K562 (cell line): ENCODE measurements around the gene IDH2. TPM values are rescaled to one million over a fixed set of nuclear protein-coding genes. Genes with fewer than 3 reads are reported as not detected.

Experiments used
- ATAC-seq: fragments of 200-7000 bp; cut with Tn5 transposase; 3 replicates; pipeline ENCODE4 v1.9.1; 2020; ENCODE audit warnings: moderate library complexity
- BruUV-seq: library from RNA; stranded (reverse); fragments of 400-500 nt; replicated peaks from 2 replicates; lab custom pipeline; 2021; lab: Mats Ljungman, UMichigan
- CTCF ChIA-PET: fragments of 300-600 bp; formaldehyde crosslinking; extraction: SDS; loops from one replicate; lab custom pipeline; 2021; ENCODE audit warnings: low intra/inter-chr PET ratio; lab: Yijun Ruan, JAX
- POLR2A ChIA-PET: fragments of 300-600, 350-650 bp; sonication (Branson Sonifier 250); formaldehyde crosslinking; extraction: SDS; loops from one replicate; lab custom pipeline; 2021; ENCODE audit warnings: antibody characterized with exemption, inconsistent platforms; lab: Yijun Ruan, JAX
- DNase-seq, 4 experiments: peaks; one replicate each; pipeline versions ENCODE4 v3.0.0 to v3.0.0-alpha.2; 2011 to 2018; ENCODE audit warnings: low spot score in 3 of 4, mixed read lengths in 3 of 4; ENCODE audit errors: extremely low read depth in 1 of 4
- FAIRE-seq: peaks from 2 replicates; lab custom pipeline; 2011; peaks lifted over from hg19 to GRCh38; lab: Jason Lieb, UNC
- H2AFZ ChIP-seq: 2 replicates; pipeline ENCODE4 v1.6.0; 2011; ENCODE audit warnings: low read depth, low read length, control low read depth, inconsistent platforms
- H3K27ac ChIP-seq: fragments of 200-600 bp; 3 replicates; pipeline ENCODE4 v1.8.0; 2011; ENCODE audit warnings: low read depth, mild to moderate bottlenecking, control low read depth, inconsistent platforms, low read length, moderate library complexity, mixed read lengths; ENCODE audit errors: extremely low read depth
- H3K27me3 ChIP-seq, 2 experiments: fragments of 300-600 bp in 1 of 2; 2 replicates in 1 of 2; 3 replicates in 1 of 2; pipeline versions ENCODE4 v1.6.0 to v1.8.0; 2011; ENCODE audit warnings: inconsistent platforms in 2 of 2, low read length in 2 of 2, mild to moderate bottlenecking in 1 of 2, mixed read lengths in 1 of 2, moderate library complexity in 1 of 2; ENCODE audit not compliant: control insufficient read depth in 2 of 2, insufficient read depth in 2 of 2
- H3K36me3 ChIP-seq: fragments of 300-600 bp; 3 replicates; pipeline ENCODE4 v1.8.0; 2011; ENCODE audit warnings: mild to moderate bottlenecking, low read length, inconsistent platforms; ENCODE audit not compliant: control insufficient read depth, insufficient read depth
- H3K4me1 ChIP-seq, 2 experiments: fragments of 200-600 bp in 1 of 2; replicated peaks in 1 of 2; 2 replicates in 1 of 2; 3 replicates in 1 of 2; pipeline versions ENCODE4 v1.5.1 to v1.8.0; 2011; ENCODE audit warnings: inconsistent platforms in 2 of 2, low read length in 2 of 2, mild to moderate bottlenecking in 1 of 2, mixed read lengths in 1 of 2, moderate library complexity in 1 of 2; ENCODE audit not compliant: control insufficient read depth in 2 of 2, insufficient read depth in 2 of 2
- H3K4me2 ChIP-seq: 2 replicates; pipeline ENCODE4 v1.6.1; 2011; ENCODE audit warnings: low read length, control low read depth, inconsistent platforms, mixed read lengths; ENCODE audit not compliant: insufficient read depth
- H3K4me3 ChIP-seq: fragments of 200-600 bp; sonication (generic), shearing (Covaris generic); 2 replicates; pipeline ENCODE4 v1.5.1; 2016; ENCODE audit warnings: control low read depth, inconsistent platforms
- H3K79me2 ChIP-seq: fragments of 200-600 bp; 3 replicates; pipeline ENCODE4 v1.8.0; 2011; ENCODE audit warnings: low read length, inconsistent platforms; ENCODE audit not compliant: control insufficient read depth, insufficient read depth
- H3K9ac ChIP-seq, 2 experiments: 2 replicates each; pipeline versions ENCODE4 v1.6.0 to v1.6.1; 2011; ENCODE audit warnings: low read depth in 2 of 2, low read length in 2 of 2, control low read depth in 1 of 2, inconsistent platforms in 1 of 2, mild to moderate bottlenecking in 1 of 2, mixed read lengths in 1 of 2; ENCODE audit not compliant: insufficient read depth in 1 of 2
- H3K9me1 ChIP-seq: one replicate; pipeline ENCODE4 v1.6.0; 2011; ENCODE audit warnings: inconsistent platforms, mild to moderate bottlenecking, low read length, moderate library complexity; ENCODE audit not compliant: control insufficient read depth, insufficient read depth
- H3K9me3 ChIP-seq: replicated peaks from 2 replicates; pipeline ENCODE4 v1.5.1; 2011; ENCODE audit warnings: low read depth, low read length, inconsistent platforms; ENCODE audit not compliant: control insufficient read depth, insufficient read depth
- H4K20me1 ChIP-seq: replicated peaks from 2 replicates; pipeline ENCODE4 v1.6.1; 2011; ENCODE audit warnings: low read length, inconsistent platforms, mixed read lengths; ENCODE audit not compliant: control insufficient read depth, insufficient read depth
- POLR2G ChIP-seq: fragments of 200-400 bp; formaldehyde crosslinking; IDR thresholded peaks from 2 replicates; pipeline ENCODE4 v1.6.1; 2017; ENCODE audit warnings: low read depth, mild to moderate bottlenecking, antibody characterized with exemption, low read length, moderate library complexity
- THRA ChIP-seq: fragments of 450-650 bp; IDR thresholded peaks from 2 replicates; pipeline ENCODE4 v1.6.1; 2017; ENCODE audit warnings: mild to moderate bottlenecking, moderate library complexity
- WGBS: fragments of 100-300 bp; shearing (Covaris generic); methylation state at CpG from one replicate; pipeline ENCODE4 v1.1.6; 2016; ENCODE audit warnings: low coverage, mixed read lengths; ENCODE audit not compliant: insufficient coverage; ENCODE audit errors: missing lambda C conversion rate; 5-methylcytosine and 5-hydroxymethylcytosine counted together
- in situ Hi-C: fragments of 300-500 bp; cut with MboI; formaldehyde crosslinking; loops from 4 replicates; pipeline ENCODE4 v1.15.0; 2018; ENCODE audit warnings: inconsistent platforms, mixed read lengths
- intact Hi-C: fragments of 100-400 bp; cut with micrococcal nuclease; formaldehyde crosslinking; loops from 2 replicates; pipeline ENCODE4 v1.14.2; 2022
- polyA plus RNA-seq, 8 experiments: library from polyadenylated mRNA; depleted of rRNA in 4 of 8; stranded (reverse) in 5 of 8; unstranded in 3 of 8; fragments of >200 nt; fragmentation: Nextera tagmentation in 2 of 8; fragmentation: Illumina TruSeq in 1 of 8; extraction: Ambion mirVana in 2 of 8; extraction: Trizol in 1 of 8; gene quantifications; 2 replicates each; pipeline versions ENCODE4 v1.2.1 to v1.2.3, GENCODE V29; 2011 to 2014; ENCODE audit warnings: inconsistent platforms in 1 of 8, missing spikeins in 1 of 8
- total RNA-seq, 7 experiments: library from RNA; depleted of rRNA in 6 of 7; stranded (reverse); fragments of >200 nt in 6 of 7; fragmentation: Illumina TruSeq in 2 of 7; extraction: Trizol in 2 of 7; gene quantifications; 2 replicates each; pipeline versions ENCODE4 v1.2.1 to v1.2.3, GENCODE V29; 2011 to 2021; ENCODE audit warnings: low replicate concordance in 1 of 7

The IDH2 gene
- total and polyA plus RNA-seq, 9 of the 15 experiments (the other 6 are each of a cell fraction or from before 2014, with no cell fraction given), result 0.70 to 99.9 (median 59.2) TPM

- Histone ChIP-seq H3K4me2 (no peak overlapping the region), H3K9me3 (no peaks in the 10 kb centered on the region), H3K9ac (peak overlapping the region in 1 of 2 experiments; percentile 38; a peak in 1 of 4 replicates), H3K9me1 (no peaks in the 10 kb centered on the region), H2AFZ (no peak overlapping the region), H4K20me1 (0 out of 2 replicates have a peak, but pooled peaks cover 5% of the 10 kb centered on the region), H3K27ac (no peak overlapping the region), H3K79me2 (no peaks in the 10 kb centered on the region), H3K36me3 (peaks cover 42% of the 10 kb centered on the region; the same call in 2 of the 3 replicates), H3K4me3 (no peak overlapping the region), H3K27me3 (no peaks in the 10 kb centered on the region)
- no peak for FAIRE-seq
- DNase-seq, result no peak
- intact Hi-C loops, result loop anchor here (5.0 kb wide), 1 partner anchor 343 kb away; no protein-coding TSS in a partner anchor
- in situ Hi-C loops, result loop anchor here (5.0 kb wide), 1 partner anchor 188 kb away; no protein-coding TSS in a partner anchor
- no peak for ATAC-seq
- WGBS, result 89% methylated on average over 15 of the region's 18 CpGs
- ChIA-PET POLR2A (interaction anchor here (0.7 to 1.5 kb wide), 2 partner anchors 8 to 16 kb away, joined by 3 to 6 read pairs; no protein-coding TSS in a partner anchor), CTCF (interaction anchor here (2.9 kb wide), 1 partner anchor 186 kb away, joined by 19 read pairs; no protein-coding TSS in a partner anchor)
- BruUV-seq, result no TSS peak
- no peak for TF ChIP-seq THRA
- TF ChIP-seq POLR2G, result 0 out of 2 replicates have a peak, but pooled peaks have one; percentile 53
- TF ChIP-seq, all 486 proteins: peak for 1
- H3K4me1 ChIP-seq, result peaks cover 0 to 24% of the 10 kb centered on the region in 2 experiments; a peak in 2 of 5 replicates
These were observed 17.3 kb downstream of the IDH2 start for GRCh38 chr15:90084876-90085423.
